Endothelial cell of umbilical vein (primary cell): ENCODE measurements around the gene DDAH2. TPM values are rescaled to one million over a fixed set of nuclear protein-coding genes. Genes with fewer than 3 reads are reported as not detected.

Source experiments
- BruUV-seq: library from RNA; stranded (reverse); fragments of 400-500 nt; replicated peaks from 2 replicates; lab custom pipeline; 2021; lab: Mats Ljungman, UMichigan
- CTCF ChIA-PET: fragments of 300-600, 350-600 bp; sonication (Branson Sonifier 250); formaldehyde crosslinking; loops from one replicate; lab custom pipeline; 2021; ENCODE audit warnings: antibody characterized with exemption, inconsistent platforms; lab: Charles Lee
- POLR2A ChIA-PET: fragments of 300-600, 350-600 bp; sonication (Branson Sonifier 250); formaldehyde crosslinking; loops from one replicate; lab custom pipeline; 2021; ENCODE audit warnings: antibody characterized with exemption, inconsistent platforms; lab: Charles Lee
- DNase-seq: peaks from one replicate; pipeline ENCODE4 v3.0.0-alpha.2; 2011; ENCODE audit warnings: low read depth, low spot score
- FAIRE-seq: peaks from 2 replicates; lab custom pipeline; 2011; peaks lifted over from hg19 to GRCh38; lab: Jason Lieb, UNC
- H2AFZ ChIP-seq: 2 replicates; pipeline ENCODE4 v1.6.0; 2012; ENCODE audit warnings: low read depth, low read length, control low read depth, inconsistent platforms
- H3K27ac ChIP-seq: 2 replicates; pipeline ENCODE4 v1.5.1; 2011; ENCODE audit warnings: low read depth, mild to moderate bottlenecking, control low read depth, low read length, moderate library complexity; ENCODE audit not compliant: insufficient read depth
- H3K27me3 ChIP-seq, 2 experiments: 2 replicates each; pipeline versions ENCODE4 v1.6.0 to v1.6.1; 2011; ENCODE audit warnings: low read length in 2 of 2, mixed read lengths in 1 of 2; ENCODE audit not compliant: control insufficient read depth in 2 of 2, insufficient read depth in 2 of 2
- H3K36me3 ChIP-seq, 2 experiments: 2 replicates in 1 of 2; 3 replicates in 1 of 2; pipeline ENCODE4 v1.5.1; 2011; ENCODE audit warnings: low read length in 2 of 2, mild to moderate bottlenecking in 1 of 2, moderate library complexity in 1 of 2; ENCODE audit not compliant: control insufficient read depth in 2 of 2, insufficient read depth in 2 of 2; ENCODE audit errors: extremely low read depth in 1 of 2
- H3K4me1 ChIP-seq: 3 replicates; pipeline ENCODE4 v1.5.1; 2011; ENCODE audit warnings: mild to moderate bottlenecking, low read length; ENCODE audit not compliant: control insufficient read depth, insufficient read depth; ENCODE audit errors: extremely low read depth
- H3K4me2 ChIP-seq: 2 replicates; pipeline ENCODE4 v1.6.1; 2011; ENCODE audit warnings: low read length, control low read depth, mixed read lengths; ENCODE audit not compliant: insufficient read depth
- H3K4me3 ChIP-seq, 3 experiments: fragments of 200-600 bp in 1 of 3; sonication (generic), shearing (Covaris generic) in 1 of 3; replicated peaks in 1 of 3; 2 replicates each; pipeline ENCODE4 v1.5.1; 2011 to 2016; ENCODE audit warnings: control low read depth in 3 of 3, low read length in 3 of 3, mild to moderate bottlenecking in 2 of 3, inconsistent platforms in 1 of 3, low read depth in 1 of 3, moderate library complexity in 1 of 3; ENCODE audit not compliant: insufficient read depth in 1 of 3
- H3K79me2 ChIP-seq: 2 replicates; pipeline ENCODE4 v1.6.0; 2012; ENCODE audit warnings: low read length, inconsistent platforms; ENCODE audit not compliant: control insufficient read depth, insufficient read depth
- H3K9ac ChIP-seq: replicated peaks from 2 replicates; pipeline ENCODE3; 2011; ENCODE audit warnings: low read length, control low read depth; ENCODE audit not compliant: insufficient read depth; ENCODE audit errors: extremely low read depth
- H3K9me1 ChIP-seq: replicated peaks from 3 replicates; pipeline ENCODE4 v1.6.0; 2011; ENCODE audit warnings: mild to moderate bottlenecking, low read length; ENCODE audit not compliant: control insufficient read depth, insufficient read depth; ENCODE audit errors: extremely low read depth
- H3K9me3 ChIP-seq: replicated peaks from 2 replicates; pipeline ENCODE4 v1.5.1; 2012; ENCODE audit warnings: low read length, inconsistent platforms; ENCODE audit not compliant: control insufficient read depth, insufficient read depth
- H4K20me1 ChIP-seq: replicated peaks from 2 replicates; pipeline ENCODE3; 2011; ENCODE audit warnings: mild to moderate bottlenecking, low read length; ENCODE audit not compliant: control insufficient read depth, insufficient read depth; ENCODE audit errors: extremely low read depth
- CTCF ChIP-seq, 2 donors: IDR thresholded peaks; 1 replicate in 1 of 2; 2 replicates in 1 of 2; pipeline ENCODE4 v1.5.1; 2011; ENCODE audit warnings: low read length in 2 of 2, mild to moderate bottlenecking in 2 of 2, moderate library complexity in 2 of 2, control low read depth in 1 of 2, inconsistent platforms in 1 of 2, low read depth in 1 of 2; ENCODE audit not compliant: insufficient read depth in 1 of 2; ENCODE audit errors: extremely low read depth in 1 of 2
- EZH2 ChIP-seq: IDR thresholded peaks from 2 replicates; pipeline ENCODE4 v1.6.1; 2012; ENCODE audit warnings: borderline replicate concordance, low read depth, mild to moderate bottlenecking, moderate library complexity, low read length, inconsistent platforms; ENCODE audit not compliant: severe bottlenecking
- dilution Hi-C: fragments of 300-500 bp; cut with MboI; formaldehyde crosslinking; loops from one replicate; pipeline ENCODE4 v1.15.0; 2019; ENCODE audit warnings: low sequenced_read_pairs; ENCODE audit not compliant: extremely low pct_ligation_motif_present
- intact Hi-C: fragments of 100-400 bp; cut with micrococcal nuclease; formaldehyde crosslinking; loops from one replicate; pipeline ENCODE4 v1.10.0; 2022
- polyA plus RNA-seq, 4 experiments: library from polyadenylated mRNA; depleted of rRNA in 3 of 4; stranded (reverse) in 3 of 4; unstranded in 1 of 4; fragments of >200 nt; gene quantifications; 2 replicates each; pipeline versions ENCODE4 v1.2.1 to v1.2.3, GENCODE V29; 2011 to 2012; ENCODE audit warnings: missing spikeins in 1 of 4
- total RNA-seq: library from RNA; stranded (reverse); gene quantifications from 2 replicates; pipeline ENCODE4 v1.2.3, GENCODE V29; 2021

The DDAH2 gene
- total and polyA plus RNA-seq, 2 donors (not counting 3 experiments of a cell fraction or from before 2014, with no cell fraction given) = 109 to 176 TPM

DNA sequence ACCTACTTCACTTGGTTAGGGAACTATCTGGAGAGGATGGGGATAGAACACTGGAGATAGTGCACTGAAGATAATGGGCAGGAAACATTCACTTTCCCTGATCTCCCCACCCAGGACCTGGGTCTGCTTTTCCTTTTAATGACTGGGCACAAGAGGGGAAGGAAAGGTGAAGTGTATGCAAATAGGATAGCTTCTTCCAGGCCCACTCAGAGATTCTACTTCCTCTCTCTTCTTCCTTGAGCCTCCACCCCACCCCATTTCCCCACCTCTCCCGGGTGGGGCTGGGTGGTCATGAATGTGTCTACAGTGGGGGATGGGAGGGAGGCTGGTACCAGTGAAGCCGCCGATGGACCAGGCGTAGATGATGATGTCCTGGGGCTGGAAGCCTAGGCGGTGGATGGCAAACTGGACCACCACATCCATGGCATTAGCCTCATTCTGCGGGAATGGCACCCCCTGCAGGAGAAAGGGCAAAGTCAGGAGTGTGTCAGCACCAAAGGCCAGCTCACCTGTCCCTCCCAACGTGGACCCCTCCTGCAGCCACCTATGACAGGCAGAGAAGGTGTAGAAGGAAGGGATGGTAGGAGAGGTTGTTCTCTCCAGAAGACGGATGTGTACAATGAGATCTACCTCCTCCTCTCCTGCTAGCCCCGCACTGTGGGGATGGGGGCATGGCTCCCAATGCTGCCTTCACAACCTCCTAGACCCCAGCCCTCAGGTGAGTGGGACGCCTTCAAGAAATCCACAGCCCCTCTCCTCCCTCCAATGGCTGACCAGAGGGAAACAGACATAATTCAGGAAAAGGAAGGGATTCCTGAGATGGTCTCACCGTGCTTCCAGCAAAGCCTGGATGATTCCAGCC is 39.6 kb downstream of the DDAH2 start:
- Histone ChIP-seq H3K4me2 (no peak overlapping the region), H3K4me3 (no peak overlapping the region), H3K4me1 (peaks cover 10% of the 10 kb centered on the region), H3K27me3 (no peaks in the 10 kb centered on the region), H3K9me3 (no peaks in the 10 kb centered on the region), H3K36me3 (peaks cover 0 to 45% of the 10 kb centered on the region in 2 experiments), H3K9ac (no peak overlapping the region), H2AFZ (no peak overlapping the region), H3K9me1 (no peaks in the 10 kb centered on the region), H3K27ac (no peak overlapping the region), H3K79me2 (no peaks in the 10 kb centered on the region), H4K20me1 (no peaks in the 10 kb centered on the region)
- no TSS peak for BruUV-seq
- DNase-seq (no peak), FAIRE-seq (no peak)
- ChIA-PET POLR2A (no interaction called here), CTCF (interaction anchor here (0.6 to 2.1 kb wide), 7 partner anchors 9 to 201 kb away, joined by 3 to 12 read pairs (median 6); partner anchors contain the start of genes BAG6 and LY6G5C)
- intact Hi-C loops (no loop called here), dilution Hi-C loops (no loop called here)
- TF ChIP-seq EZH2 (no peak), CTCF (IDR thresholded peaks at IDR 0.05; ENCODE audit: extremely low read depth in 1 of 2, insufficient read depth in 1 of 2, low read depth in 1 of 2, low read length in 2 of 2) (peak; percentile 46 to 59)
